ENCODE measurements around the gene SPATA32.

DNA sequence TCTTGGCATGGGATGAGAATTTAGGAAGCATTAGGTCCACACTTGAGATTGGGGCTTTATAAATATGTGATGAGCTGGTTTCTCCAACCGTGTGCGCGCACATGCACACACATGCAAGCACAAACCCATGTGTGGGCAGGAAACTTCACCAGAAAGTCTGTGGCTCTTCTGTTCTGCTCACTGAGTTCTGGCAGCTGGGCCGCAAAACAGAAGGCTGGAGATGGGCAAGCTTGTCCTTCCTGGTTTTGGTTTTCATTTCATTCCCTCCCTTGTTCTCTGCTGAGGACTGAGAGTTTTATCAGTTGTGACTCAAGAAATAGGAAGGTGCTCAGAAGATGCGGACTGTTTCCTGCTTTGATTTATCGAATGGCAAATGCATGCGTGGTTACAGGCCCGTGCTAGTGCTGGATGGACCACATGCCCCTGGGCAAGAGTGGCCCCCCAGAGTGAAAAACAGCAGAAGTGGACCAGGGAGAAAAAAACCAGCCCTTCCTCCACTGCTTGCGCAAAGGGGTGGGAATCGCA is 40.8 kb upstream of the SPATA32 start:
- TF ChIP-seq, protein P1, sequence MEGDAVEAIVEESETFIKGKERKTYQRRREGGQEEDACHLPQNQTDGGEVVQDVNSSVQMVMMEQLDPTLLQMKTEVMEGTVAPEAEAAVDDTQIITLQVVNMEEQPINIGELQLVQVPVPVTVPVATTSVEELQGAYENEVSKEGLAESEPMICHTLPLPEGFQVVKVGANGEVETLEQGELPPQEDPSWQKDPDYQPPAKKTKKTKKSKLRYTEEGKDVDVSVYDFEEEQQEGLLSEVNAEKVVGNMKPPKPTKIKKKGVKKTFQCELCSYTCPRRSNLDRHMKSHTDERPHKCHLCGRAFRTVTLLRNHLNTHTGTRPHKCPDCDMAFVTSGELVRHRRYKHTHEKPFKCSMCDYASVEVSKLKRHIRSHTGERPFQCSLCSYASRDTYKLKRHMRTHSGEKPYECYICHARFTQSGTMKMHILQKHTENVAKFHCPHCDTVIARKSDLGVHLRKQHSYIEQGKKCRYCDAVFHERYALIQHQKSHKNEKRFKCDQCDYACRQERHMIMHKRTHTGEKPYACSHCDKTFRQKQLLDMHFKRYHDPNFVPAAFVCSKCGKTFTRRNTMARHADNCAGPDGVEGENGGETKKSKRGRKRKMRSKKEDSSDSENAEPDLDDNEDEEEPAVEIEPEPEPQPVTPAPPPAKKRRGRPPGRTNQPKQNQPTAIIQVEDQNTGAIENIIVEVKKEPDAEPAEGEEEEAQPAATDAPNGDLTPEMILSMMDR (conservative IDR thresholded peaks at IDR 0.05; ENCODE audit: low read depth in 2 of 2) = no peak
- TF ChIP-seq, protein P2, sequence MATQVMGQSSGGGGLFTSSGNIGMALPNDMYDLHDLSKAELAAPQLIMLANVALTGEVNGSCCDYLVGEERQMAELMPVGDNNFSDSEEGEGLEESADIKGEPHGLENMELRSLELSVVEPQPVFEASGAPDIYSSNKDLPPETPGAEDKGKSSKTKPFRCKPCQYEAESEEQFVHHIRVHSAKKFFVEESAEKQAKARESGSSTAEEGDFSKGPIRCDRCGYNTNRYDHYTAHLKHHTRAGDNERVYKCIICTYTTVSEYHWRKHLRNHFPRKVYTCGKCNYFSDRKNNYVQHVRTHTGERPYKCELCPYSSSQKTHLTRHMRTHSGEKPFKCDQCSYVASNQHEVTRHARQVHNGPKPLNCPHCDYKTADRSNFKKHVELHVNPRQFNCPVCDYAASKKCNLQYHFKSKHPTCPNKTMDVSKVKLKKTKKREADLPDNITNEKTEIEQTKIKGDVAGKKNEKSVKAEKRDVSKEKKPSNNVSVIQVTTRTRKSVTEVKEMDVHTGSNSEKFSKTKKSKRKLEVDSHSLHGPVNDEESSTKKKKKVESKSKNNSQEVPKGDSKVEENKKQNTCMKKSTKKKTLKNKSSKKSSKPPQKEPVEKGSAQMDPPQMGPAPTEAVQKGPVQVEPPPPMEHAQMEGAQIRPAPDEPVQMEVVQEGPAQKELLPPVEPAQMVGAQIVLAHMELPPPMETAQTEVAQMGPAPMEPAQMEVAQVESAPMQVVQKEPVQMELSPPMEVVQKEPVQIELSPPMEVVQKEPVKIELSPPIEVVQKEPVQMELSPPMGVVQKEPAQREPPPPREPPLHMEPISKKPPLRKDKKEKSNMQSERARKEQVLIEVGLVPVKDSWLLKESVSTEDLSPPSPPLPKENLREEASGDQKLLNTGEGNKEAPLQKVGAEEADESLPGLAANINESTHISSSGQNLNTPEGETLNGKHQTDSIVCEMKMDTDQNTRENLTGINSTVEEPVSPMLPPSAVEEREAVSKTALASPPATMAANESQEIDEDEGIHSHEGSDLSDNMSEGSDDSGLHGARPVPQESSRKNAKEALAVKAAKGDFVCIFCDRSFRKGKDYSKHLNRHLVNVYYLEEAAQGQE (IDR thresholded peaks at IDR 0.05; ENCODE audit: unreplicated experiment) = no peak
- no peak for TF ChIP-seq JUNB (IDR thresholded peaks at IDR 0.05; ENCODE audit: unreplicated experiment)
- TF ChIP-seq POLR2AphosphoS5 (IDR thresholded peaks at IDR 0.05; ENCODE audit: low read depth) = no peak
- no peak for TF ChIP-seq EZH2 (IDR thresholded peaks at IDR 0.05; ENCODE audit: low read depth, unreplicated experiment)
